Measurements from ENCODE around the gene MON2.

DNA sequence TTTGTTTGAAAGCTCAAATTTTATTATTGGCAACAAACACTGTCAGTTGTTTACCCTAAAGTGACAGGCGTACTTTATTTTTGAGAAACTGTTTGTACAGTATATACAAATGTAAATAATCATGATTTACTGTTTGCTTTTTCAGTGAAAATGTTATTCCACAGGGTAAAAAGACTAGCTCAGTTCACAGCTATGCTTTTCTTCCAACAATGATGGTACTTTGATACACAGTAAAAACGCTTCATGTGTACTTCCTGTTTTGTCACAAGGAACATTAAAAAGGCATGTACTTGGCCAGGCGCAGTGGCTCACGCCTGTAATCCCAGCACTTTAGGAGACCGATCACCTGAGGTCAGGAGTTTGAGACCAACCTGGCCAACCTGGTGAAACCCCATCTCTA lies 53.7 kb downstream of the MON2 start:
- TF ChIP-seq, protein P1, sequence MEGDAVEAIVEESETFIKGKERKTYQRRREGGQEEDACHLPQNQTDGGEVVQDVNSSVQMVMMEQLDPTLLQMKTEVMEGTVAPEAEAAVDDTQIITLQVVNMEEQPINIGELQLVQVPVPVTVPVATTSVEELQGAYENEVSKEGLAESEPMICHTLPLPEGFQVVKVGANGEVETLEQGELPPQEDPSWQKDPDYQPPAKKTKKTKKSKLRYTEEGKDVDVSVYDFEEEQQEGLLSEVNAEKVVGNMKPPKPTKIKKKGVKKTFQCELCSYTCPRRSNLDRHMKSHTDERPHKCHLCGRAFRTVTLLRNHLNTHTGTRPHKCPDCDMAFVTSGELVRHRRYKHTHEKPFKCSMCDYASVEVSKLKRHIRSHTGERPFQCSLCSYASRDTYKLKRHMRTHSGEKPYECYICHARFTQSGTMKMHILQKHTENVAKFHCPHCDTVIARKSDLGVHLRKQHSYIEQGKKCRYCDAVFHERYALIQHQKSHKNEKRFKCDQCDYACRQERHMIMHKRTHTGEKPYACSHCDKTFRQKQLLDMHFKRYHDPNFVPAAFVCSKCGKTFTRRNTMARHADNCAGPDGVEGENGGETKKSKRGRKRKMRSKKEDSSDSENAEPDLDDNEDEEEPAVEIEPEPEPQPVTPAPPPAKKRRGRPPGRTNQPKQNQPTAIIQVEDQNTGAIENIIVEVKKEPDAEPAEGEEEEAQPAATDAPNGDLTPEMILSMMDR (IDR thresholded peaks at IDR 0.05), result no peak
- TF ChIP-seq POLR2A (IDR thresholded peaks at IDR 0.05), result no peak
